Erythroblast (primary cell): ENCODE results near the gene GINM1.

Source experiments
- GATA1 ChIP-seq: IDR thresholded peaks from 2 replicates; pipeline ENCODE4 v1.6.1; 2011; ENCODE audit warnings: low read depth, mild to moderate bottlenecking, control low read depth, low read length, moderate library complexity
- POLR2A ChIP-seq: IDR thresholded peaks from 2 replicates; pipeline ENCODE4 v1.6.1; 2011; ENCODE audit warnings: mild to moderate bottlenecking, low read length

GRCh38 chr6:149592983-149593382, 26.8 kb downstream of the GINM1 start:
- TF ChIP-seq POLR2A = no peak
- TF ChIP-seq GATA1 = no peak
